Measurements from ENCODE around the gene CSK. TPM values are rescaled to one million over a fixed set of nuclear protein-coding genes. Genes with fewer than 3 reads are reported as not detected.

Gene CSK
- total RNA-seq, 1 experiment from 2014 or later, result 172 TPM

GRCh38 chr15:74775132-74775562 lies 6.7 kb upstream of the CSK start:
- Histone ChIP-seq H3K9ac (ENCODE audit: low read length) (peak overlapping the region; percentile 73), H3K79me2 (ENCODE audit: low read length) (0 out of 2 replicates have a peak, but pooled peaks cover 3% of the 10 kb centered on the region)

GRCh38 chr15:74775894-74776293 lies 6.0 kb upstream of the CSK start:
- DNase-seq, result peak; percentile 57
- H3K27me3 ChIP-seq (ENCODE audit: low read length), result no peaks in the 10 kb centered on the region
- H3K4me1 ChIP-seq (ENCODE audit: low read length), result peaks cover 100% of the 10 kb centered on the region
- H4K20me1 ChIP-seq (ENCODE audit: insufficient read depth, low read depth, low read length), result no peaks in the 10 kb centered on the region; the same call in 1 of the 2 replicates
- H3K9me3 ChIP-seq (ENCODE audit: low read length), result no peaks in the 10 kb centered on the region
- H3K9ac ChIP-seq (ENCODE audit: low read length), result peak overlapping the region; percentile 73
- no peaks in the 10 kb centered on the region for H3K36me3 ChIP-seq (ENCODE audit: insufficient read depth, low read length)
- H3K4me3 ChIP-seq (ENCODE audit: low read length), result peak overlapping the region; percentile 47; the same call in 1 of the 2 replicates
- 0 out of 2 replicates have a peak, but pooled peaks cover 3% of the 10 kb centered on the region for H3K79me2 ChIP-seq (ENCODE audit: low read length)
- peak overlapping the region; percentile 72 for H3K4me2 ChIP-seq (ENCODE audit: low read depth, low read length, poor library complexity, severe bottlenecking)
- H3K9me2 ChIP-seq (replicated peaks; ENCODE audit: insufficient read depth, low read length), result no peaks in the 10 kb centered on the region
- H3K27ac ChIP-seq (ENCODE audit: low read length), result peak overlapping the region; percentile 100
- no peak overlapping the region for H2AFZ ChIP-seq (ENCODE audit: low read length)

More at GRCh38 chr15:74775132-74775562, 6.7 kb upstream of the CSK start:
- peak overlapping the region; percentile 72 for H3K4me2 ChIP-seq (ENCODE audit: low read depth, low read length, poor library complexity, severe bottlenecking)
- DNase-seq, result peak; percentile 89
- H3K9me2 ChIP-seq (replicated peaks; ENCODE audit: insufficient read depth, low read length), result no peaks in the 10 kb centered on the region
- H3K27ac ChIP-seq (ENCODE audit: low read length), result peak overlapping the region; percentile 100
- no peaks in the 10 kb centered on the region for H3K27me3 ChIP-seq (ENCODE audit: low read length)
- H2AFZ ChIP-seq (ENCODE audit: low read length), result no peak overlapping the region
- no peaks in the 10 kb centered on the region for H3K9me3 ChIP-seq (ENCODE audit: low read length)
- H3K4me3 ChIP-seq (ENCODE audit: low read length), result peak overlapping the region; percentile 47; the same call in 1 of the 2 replicates
- H3K36me3 ChIP-seq (ENCODE audit: insufficient read depth, low read length), result no peaks in the 10 kb centered on the region
- no peaks in the 10 kb centered on the region; the same call in 1 of the 2 replicates for H4K20me1 ChIP-seq (ENCODE audit: insufficient read depth, low read depth, low read length)
- H3K4me1 ChIP-seq (ENCODE audit: low read length), result peaks cover 97% of the 10 kb centered on the region

- DNase-seq, result peak; percentile 99
- Histone ChIP-seq H3K36me3 (ENCODE audit: insufficient read depth, low read length) (no peaks in the 10 kb centered on the region), H3K9me3 (ENCODE audit: low read length) (no peaks in the 10 kb centered on the region), H4K20me1 (ENCODE audit: insufficient read depth, low read depth, low read length) (no peaks in the 10 kb centered on the region), H3K79me2 (ENCODE audit: low read length) (peaks cover 6% of the 10 kb centered on the region; the same call in 1 of the 2 replicates), H3K4me2 (ENCODE audit: low read depth, low read length, poor library complexity, severe bottlenecking) (peak overlapping the region; percentile 68), H3K4me3 (ENCODE audit: low read length) (peak overlapping the region; percentile 55), H3K9ac (ENCODE audit: low read length) (peak overlapping the region; percentile 85), H3K4me1 (ENCODE audit: low read length) (peaks cover 96% of the 10 kb centered on the region), H3K27ac (ENCODE audit: low read length) (peak overlapping the region; percentile 100), H2AFZ (ENCODE audit: low read length) (no peak overlapping the region), H3K27me3 (ENCODE audit: low read length) (no peaks in the 10 kb centered on the region), H3K9me2 (replicated peaks; ENCODE audit: insufficient read depth, low read length) (no peaks in the 10 kb centered on the region)
Measured at GRCh38 chr15:74776821-74777768, 4.8 kb upstream of the CSK start.

GRCh38 chr15:74777769-74778598 lies 3.9 kb upstream of the CSK start:
- Histone ChIP-seq H3K9me3 (ENCODE audit: low read length) (no peaks in the 10 kb centered on the region), H3K4me3 (ENCODE audit: low read length) (peak overlapping the region; percentile 37), H3K79me2 (ENCODE audit: low read length) (peaks cover 10% of the 10 kb centered on the region), H3K9me2 (replicated peaks; ENCODE audit: insufficient read depth, low read length) (no peaks in the 10 kb centered on the region), H3K27ac (ENCODE audit: low read length) (peak overlapping the region; percentile 100), H3K27me3 (ENCODE audit: low read length) (no peaks in the 10 kb centered on the region), H3K36me3 (ENCODE audit: insufficient read depth, low read length) (no peaks in the 10 kb centered on the region; the same call in 1 of the 2 replicates), H3K4me2 (ENCODE audit: low read depth, low read length, poor library complexity, severe bottlenecking) (peak overlapping the region; percentile 68), H3K9ac (ENCODE audit: low read length) (peak overlapping the region; percentile 80), H3K4me1 (ENCODE audit: low read length) (peaks cover 91% of the 10 kb centered on the region), H4K20me1 (ENCODE audit: insufficient read depth, low read depth, low read length) (no peaks in the 10 kb centered on the region), H2AFZ (ENCODE audit: low read length) (no peak overlapping the region)
- DNase-seq, result peak; percentile 86

- peak overlapping the region; percentile 80 for H3K9ac ChIP-seq (ENCODE audit: low read length)
- H3K9me3 ChIP-seq (ENCODE audit: low read length), result no peaks in the 10 kb centered on the region
- no peak overlapping the region for H2AFZ ChIP-seq (ENCODE audit: low read length)
- H3K4me2 ChIP-seq (ENCODE audit: low read depth, low read length, poor library complexity, severe bottlenecking), result peak overlapping the region; percentile 68
- H3K4me3 ChIP-seq (ENCODE audit: low read length), result no peak overlapping the region
- H3K27ac ChIP-seq (ENCODE audit: low read length), result peak overlapping the region; percentile 100
- peaks cover 91% of the 10 kb centered on the region for H3K4me1 ChIP-seq (ENCODE audit: low read length)
- no peaks in the 10 kb centered on the region for H3K27me3 ChIP-seq (ENCODE audit: low read length)
- peak; percentile 64 for DNase-seq
- H3K9me2 ChIP-seq (replicated peaks; ENCODE audit: insufficient read depth, low read length), result no peaks in the 10 kb centered on the region
- H3K79me2 ChIP-seq (ENCODE audit: low read length), result peaks cover 13% of the 10 kb centered on the region
- no peaks in the 10 kb centered on the region; the same call in 1 of the 2 replicates for H3K36me3 ChIP-seq (ENCODE audit: insufficient read depth, low read length)
- no peaks in the 10 kb centered on the region for H4K20me1 ChIP-seq (ENCODE audit: insufficient read depth, low read depth, low read length)
Measured at GRCh38 chr15:74778599-74778970, 3.3 kb upstream of the CSK start.

GRCh38 chr15:74779162-74779648 lies 2.7 kb upstream of the CSK start:
- H3K9ac ChIP-seq (ENCODE audit: low read length), result peak overlapping the region; percentile 80
- H3K9me3 ChIP-seq (ENCODE audit: low read length), result no peaks in the 10 kb centered on the region
- no peak overlapping the region for H2AFZ ChIP-seq (ENCODE audit: low read length)
- no peaks in the 10 kb centered on the region; the same call in 1 of the 2 replicates for H3K36me3 ChIP-seq (ENCODE audit: insufficient read depth, low read length)
- H3K79me2 ChIP-seq (ENCODE audit: low read length), result peaks cover 18% of the 10 kb centered on the region
- H3K4me2 ChIP-seq (ENCODE audit: low read depth, low read length, poor library complexity, severe bottlenecking), result peak overlapping the region; percentile 68
- no peaks in the 10 kb centered on the region for H4K20me1 ChIP-seq (ENCODE audit: insufficient read depth, low read depth, low read length)
- H3K27ac ChIP-seq (ENCODE audit: low read length), result peak overlapping the region; percentile 100
- no peak overlapping the region for H3K4me3 ChIP-seq (ENCODE audit: low read length)
- peaks cover 91% of the 10 kb centered on the region for H3K4me1 ChIP-seq (ENCODE audit: low read length)
- no peaks in the 10 kb centered on the region for H3K27me3 ChIP-seq (ENCODE audit: low read length)
- DNase-seq, result peak; percentile 75
- H3K9me2 ChIP-seq (replicated peaks; ENCODE audit: insufficient read depth, low read length), result no peaks in the 10 kb centered on the region

- no peaks in the 10 kb centered on the region for H3K9me3 ChIP-seq (ENCODE audit: low read length)
- H3K79me2 ChIP-seq (ENCODE audit: low read length), result peaks cover 28% of the 10 kb centered on the region
- peak overlapping the region; percentile 98 for H3K4me2 ChIP-seq (ENCODE audit: low read depth, low read length, poor library complexity, severe bottlenecking)
- peak; percentile 86 for DNase-seq
- H3K4me3 ChIP-seq (ENCODE audit: low read length), result peak overlapping the region; percentile 84
- peaks cover 91% of the 10 kb centered on the region for H3K4me1 ChIP-seq (ENCODE audit: low read length)
- no peak overlapping the region for H2AFZ ChIP-seq (ENCODE audit: low read length)
- peak overlapping the region; percentile 98 for H3K9ac ChIP-seq (ENCODE audit: low read length)
- no peaks in the 10 kb centered on the region for H4K20me1 ChIP-seq (ENCODE audit: insufficient read depth, low read depth, low read length)
- H3K27me3 ChIP-seq (ENCODE audit: low read length), result no peaks in the 10 kb centered on the region
- H3K27ac ChIP-seq (ENCODE audit: low read length), result peak overlapping the region; percentile 100
- no peaks in the 10 kb centered on the region for H3K9me2 ChIP-seq (replicated peaks; ENCODE audit: insufficient read depth, low read length)
- no peaks in the 10 kb centered on the region; the same call in 1 of the 2 replicates for H3K36me3 ChIP-seq (ENCODE audit: insufficient read depth, low read length)
Measured at GRCh38 chr15:74780523-74781430, 1.1 kb upstream of the CSK start.
